Cardiac fibroblast (primary cell): ENCODE results near the gene KCNMB2.

Experiments used
- DNase-seq, 2 donors: peaks; one replicate each; pipeline versions ENCODE4 v3.0.0 to v3.0.0-alpha.2; 2010; ENCODE audit warnings: low read depth in 2 of 2
- H3K4me3 ChIP-seq, 2 donors: replicated peaks in 1 of 2; 1 replicate in 1 of 2; 2 replicates in 1 of 2; pipeline ENCODE4 v1.5.1; 2011; ENCODE audit warnings: low read depth in 2 of 2, low read length in 2 of 2, mild to moderate bottlenecking in 2 of 2, moderate library complexity in 1 of 2
- CTCF ChIP-seq: IDR thresholded peaks from one replicate; pipeline ENCODE4 v1.5.1; 2011; ENCODE audit warnings: low read depth, mild to moderate bottlenecking, low read length, inconsistent platforms

KCNMB2 gene

DNA sequence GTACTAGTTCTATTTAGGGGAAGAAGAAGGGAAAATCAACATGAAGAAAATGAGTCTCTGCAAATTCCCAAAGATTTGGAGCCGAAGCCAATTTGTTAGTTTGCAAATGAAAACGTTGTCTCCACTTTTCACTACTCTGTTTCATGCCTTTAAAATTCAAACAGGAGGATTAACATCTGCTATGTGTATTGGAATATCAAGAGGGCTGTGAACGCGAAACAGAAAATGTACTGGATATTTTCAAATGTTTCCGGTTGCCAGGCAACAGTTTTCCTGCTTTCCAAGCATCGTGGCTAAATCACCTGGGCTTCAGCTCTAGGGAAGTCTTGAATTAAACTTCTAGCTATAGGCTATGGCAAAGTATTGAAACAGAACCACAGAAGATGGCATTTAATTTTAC is 172.8 kb downstream of the KCNMB2 start:
- TF ChIP-seq CTCF, result no peak
- DNase-seq, result peak in 1 of 2 donors; percentile 5

DNA sequence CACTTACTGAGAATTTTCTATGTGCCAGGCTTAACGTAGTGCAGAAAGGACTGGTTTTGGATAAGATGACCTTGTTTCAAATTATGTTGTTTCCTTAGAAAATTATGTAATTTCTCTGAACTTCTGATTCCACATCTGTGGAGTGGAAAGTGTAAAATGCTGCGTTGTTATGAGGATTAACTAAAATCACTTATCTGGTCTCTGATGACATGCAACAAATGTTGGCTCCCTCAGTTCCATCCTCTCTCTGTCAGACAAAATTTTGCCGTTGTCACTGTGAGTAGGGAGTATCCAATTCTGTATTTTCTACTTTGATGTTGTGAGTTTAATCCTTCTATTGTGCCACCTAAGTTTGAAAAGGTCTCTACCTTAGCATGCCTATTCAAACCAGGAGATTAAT is 175.5 kb downstream of the KCNMB2 start:
- no peak overlapping the region for H3K4me3 ChIP-seq
- no peak for TF ChIP-seq CTCF
- DNase-seq, result no peak

More for the DNA sequence above, 172.8 kb downstream of the KCNMB2 start:
- no peak overlapping the region for H3K4me3 ChIP-seq

GRCh38 chr3:178712247-178712646 is 176.0 kb downstream of the KCNMB2 start:
- TF ChIP-seq CTCF, result no peak
- H3K4me3 ChIP-seq, result no peak overlapping the region
- no peak for DNase-seq

DNA sequence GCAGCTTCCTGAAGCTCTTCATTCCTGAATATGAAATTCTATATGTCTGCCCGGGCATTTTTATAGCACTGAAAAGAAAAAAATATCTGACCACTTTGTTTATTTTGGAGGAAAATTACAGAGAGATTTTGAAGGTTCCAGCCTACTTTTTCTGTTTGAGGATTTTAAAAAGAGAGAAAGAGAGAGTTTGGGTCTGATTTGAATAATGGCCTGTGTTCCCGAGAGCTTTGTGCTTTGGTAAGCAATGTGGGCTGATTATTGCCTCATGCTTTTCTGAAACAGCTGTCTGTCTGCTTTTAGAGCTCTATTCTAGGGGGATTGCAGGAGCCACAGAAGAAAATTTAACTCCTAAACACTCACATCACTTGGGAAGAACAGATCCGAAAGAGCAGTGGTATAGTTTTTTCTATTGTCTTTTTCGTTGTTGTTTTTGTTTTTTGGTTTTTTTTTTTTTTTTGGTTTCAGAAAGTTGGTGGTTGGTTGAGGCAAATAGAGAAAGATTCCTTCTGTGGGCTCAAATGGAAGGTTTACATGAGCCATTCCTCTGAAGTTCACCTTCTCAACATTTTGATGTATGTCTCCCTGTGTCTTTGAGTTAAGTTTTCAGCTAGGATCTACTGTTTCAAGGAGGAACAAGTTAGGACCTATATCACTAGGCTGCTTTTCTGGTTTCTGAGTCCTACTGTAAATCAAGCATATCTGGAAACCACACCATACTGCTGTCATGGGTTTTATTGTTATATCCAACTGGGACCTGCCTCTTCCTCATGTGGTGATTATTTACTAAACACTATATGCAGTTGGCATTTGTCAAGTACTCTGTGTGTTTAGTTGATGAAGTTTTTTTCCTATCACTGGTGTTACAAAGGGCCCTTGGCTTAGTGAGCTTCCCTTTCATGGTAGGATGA is 178.9 kb downstream of the KCNMB2 start:
- no peak overlapping the region for H3K4me3 ChIP-seq
- TF ChIP-seq CTCF, result no peak
- no peak for DNase-seq

GRCh38 chr3:178718995-178719635 is 182.9 kb downstream of the KCNMB2 start:
- TF ChIP-seq CTCF, result no peak
- H3K4me3 ChIP-seq, result no peak overlapping the region
- peak; percentile 10 to 50 for DNase-seq

DNA sequence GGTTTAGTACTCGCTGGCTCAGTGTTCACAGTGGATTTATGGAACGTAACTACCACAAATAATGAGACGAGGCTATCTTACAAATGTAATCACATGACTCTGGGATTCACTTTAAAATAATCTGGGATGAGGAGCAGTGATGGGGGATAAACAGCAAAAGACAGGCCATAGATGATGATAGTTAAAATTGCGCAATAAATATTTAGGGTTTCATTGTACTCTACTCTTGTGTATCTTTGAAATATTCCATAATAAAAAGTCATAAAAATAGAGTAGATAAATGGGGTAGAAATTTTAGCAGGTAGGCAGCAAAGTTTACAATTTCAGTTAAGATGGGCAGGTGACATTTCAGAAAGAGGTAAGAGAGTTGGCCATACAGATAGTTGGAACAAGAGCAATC is 196.6 kb downstream of the KCNMB2 start:
- TF ChIP-seq CTCF, result no peak
- no peak for DNase-seq
- H3K4me3 ChIP-seq, result no peak overlapping the region
